ENCODE results near the gene RTBDN. TPM values are rescaled to one million over a fixed set of nuclear protein-coding genes. Genes with fewer than 3 reads are reported as not detected.
A peak's percentile ranks its signal among the peaks of the same experiment; 100 is the strongest.

Gene RTBDN
- total and polyA plus RNA-seq, 10 of the 15 experiments (the other 5 are each of a cell fraction or from before 2014, with no cell fraction given): 0.45 TPM; not detected in 9

DNA sequence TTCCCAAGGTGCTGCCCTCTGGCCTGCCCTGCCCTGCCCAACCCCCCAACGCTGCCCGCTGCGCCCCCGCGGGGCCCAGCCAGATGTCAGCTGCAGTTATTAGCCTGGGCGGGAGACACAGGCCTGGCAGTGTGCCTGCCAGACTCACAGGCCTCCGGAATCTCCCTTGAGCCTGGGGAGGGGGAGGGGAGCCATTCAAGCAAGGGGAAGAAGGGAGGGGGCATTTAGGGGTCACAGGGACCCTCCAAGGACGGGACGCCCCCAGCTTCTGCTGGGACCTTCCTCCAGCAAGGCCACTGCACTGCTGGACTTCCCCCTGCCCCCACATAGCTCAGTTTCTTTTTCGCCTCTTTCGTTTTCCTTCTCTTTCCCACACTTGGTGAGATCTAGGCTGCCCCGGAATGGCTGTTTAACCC lies 45.7 kb downstream of the RTBDN start (continued):
- TF ChIP-seq RAD21 (IDR thresholded peaks at IDR 0.05; ENCODE audit: insufficient read depth, low read depth, low read length) (0 out of 2 replicates have a peak, but pooled peaks have one; percentile 9), STAT3 (IDR thresholded peaks at IDR 0.05; ENCODE audit: low read depth, low read length) (no peak), EP300 (IDR thresholded peaks at IDR 0.05; ENCODE audit: borderline replicate concordance in 1 of 2, control insufficient read depth in 1 of 2, low read depth in 2 of 2, low read length in 2 of 2) (peak; percentile 62 to 88; a peak in 2 of 4 replicates), SIN3A (IDR thresholded peaks at IDR 0.05; ENCODE audit: low read depth, low read length) (0 out of 2 replicates have a peak, but pooled peaks have one; percentile 40), KAT2A (conservative IDR thresholded peaks at IDR 0.05; ENCODE audit: control insufficient read depth, low read depth, low read length) (no peak), BHLHE40 (IDR thresholded peaks at IDR 0.05; ENCODE audit: borderline replicate concordance in 1 of 2, low read depth in 2 of 2, low read length in 1 of 2) (peak; percentile 71 to 82; a peak in 3 of 4 replicates), ATF7 (IDR thresholded peaks at IDR 0.05; ENCODE audit: low read depth) (peak; percentile 61), SREBF1 (IDR thresholded peaks at IDR 0.05; ENCODE audit: low read length) (no peak), ETV6 (conservative IDR thresholded peaks at IDR 0.05 in 1 of 2, IDR thresholded peaks at IDR 0.05 in 1 of 2; ENCODE audit: borderline replicate concordance in 1 of 2, low read depth in 1 of 2) (peak in 1 of 2 experiments; percentile 71; a peak in 2 of 4 replicates), RBBP5 (conservative IDR thresholded peaks at IDR 0.05) (no peak), ZNF384 (IDR thresholded peaks at IDR 0.05; ENCODE audit: borderline replicate concordance, low read depth, low read length) (no peak), MXI1 (IDR thresholded peaks at IDR 0.05; ENCODE audit: low read depth, low read length) (peak; percentile 38; the same call in 1 of the 2 replicates), BACH1 (IDR thresholded peaks at IDR 0.05; ENCODE audit: borderline replicate concordance) (peak; percentile 46; the same call in 1 of the 2 replicates), MTA3 (IDR thresholded peaks at IDR 0.05; ENCODE audit: borderline replicate concordance, low read length) (no peak), BMI1 (IDR thresholded peaks at IDR 0.05; ENCODE audit: borderline replicate concordance) (no peak), NFYB (IDR thresholded peaks at IDR 0.05; ENCODE audit: insufficient read depth, low read depth, low read length) (no peak), YBX1 (IDR thresholded peaks at IDR 0.05) (no peak), RFX5 (IDR thresholded peaks at IDR 0.05; ENCODE audit: low read depth, low read length) (no peak)
- TF ChIP-seq, protein P1, sequence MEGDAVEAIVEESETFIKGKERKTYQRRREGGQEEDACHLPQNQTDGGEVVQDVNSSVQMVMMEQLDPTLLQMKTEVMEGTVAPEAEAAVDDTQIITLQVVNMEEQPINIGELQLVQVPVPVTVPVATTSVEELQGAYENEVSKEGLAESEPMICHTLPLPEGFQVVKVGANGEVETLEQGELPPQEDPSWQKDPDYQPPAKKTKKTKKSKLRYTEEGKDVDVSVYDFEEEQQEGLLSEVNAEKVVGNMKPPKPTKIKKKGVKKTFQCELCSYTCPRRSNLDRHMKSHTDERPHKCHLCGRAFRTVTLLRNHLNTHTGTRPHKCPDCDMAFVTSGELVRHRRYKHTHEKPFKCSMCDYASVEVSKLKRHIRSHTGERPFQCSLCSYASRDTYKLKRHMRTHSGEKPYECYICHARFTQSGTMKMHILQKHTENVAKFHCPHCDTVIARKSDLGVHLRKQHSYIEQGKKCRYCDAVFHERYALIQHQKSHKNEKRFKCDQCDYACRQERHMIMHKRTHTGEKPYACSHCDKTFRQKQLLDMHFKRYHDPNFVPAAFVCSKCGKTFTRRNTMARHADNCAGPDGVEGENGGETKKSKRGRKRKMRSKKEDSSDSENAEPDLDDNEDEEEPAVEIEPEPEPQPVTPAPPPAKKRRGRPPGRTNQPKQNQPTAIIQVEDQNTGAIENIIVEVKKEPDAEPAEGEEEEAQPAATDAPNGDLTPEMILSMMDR (IDR thresholded peaks at IDR 0.05 in 2 of 3, conservative IDR thresholded peaks at IDR 0.05 in 1 of 3; ENCODE audit: control insufficient read depth in 2 of 3, extremely low read depth in 1 of 3, insufficient read depth in 1 of 3, low read depth in 3 of 3, low read length in 3 of 3): no peak
- TF ChIP-seq, protein P2, sequence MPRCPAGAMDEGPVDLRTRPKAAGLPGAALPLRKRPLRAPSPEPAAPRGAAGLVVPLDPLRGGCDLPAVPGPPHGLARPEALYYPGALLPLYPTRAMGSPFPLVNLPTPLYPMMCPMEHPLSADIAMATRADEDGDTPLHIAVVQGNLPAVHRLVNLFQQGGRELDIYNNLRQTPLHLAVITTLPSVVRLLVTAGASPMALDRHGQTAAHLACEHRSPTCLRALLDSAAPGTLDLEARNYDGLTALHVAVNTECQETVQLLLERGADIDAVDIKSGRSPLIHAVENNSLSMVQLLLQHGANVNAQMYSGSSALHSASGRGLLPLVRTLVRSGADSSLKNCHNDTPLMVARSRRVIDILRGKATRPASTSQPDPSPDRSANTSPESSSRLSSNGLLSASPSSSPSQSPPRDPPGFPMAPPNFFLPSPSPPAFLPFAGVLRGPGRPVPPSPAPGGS (IDR thresholded peaks at IDR 0.05; ENCODE audit: borderline replicate concordance, insufficient read depth, low read depth, low read length, poor library complexity, severe bottlenecking): peak; percentile 87
- TF ChIP-seq, protein P3, sequence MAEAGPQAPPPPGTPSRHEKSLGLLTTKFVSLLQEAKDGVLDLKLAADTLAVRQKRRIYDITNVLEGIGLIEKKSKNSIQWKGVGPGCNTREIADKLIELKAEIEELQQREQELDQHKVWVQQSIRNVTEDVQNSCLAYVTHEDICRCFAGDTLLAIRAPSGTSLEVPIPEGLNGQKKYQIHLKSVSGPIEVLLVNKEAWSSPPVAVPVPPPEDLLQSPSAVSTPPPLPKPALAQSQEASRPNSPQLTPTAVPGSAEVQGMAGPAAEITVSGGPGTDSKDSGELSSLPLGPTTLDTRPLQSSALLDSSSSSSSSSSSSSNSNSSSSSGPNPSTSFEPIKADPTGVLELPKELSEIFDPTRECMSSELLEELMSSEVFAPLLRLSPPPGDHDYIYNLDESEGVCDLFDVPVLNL (IDR thresholded peaks at IDR 0.05; ENCODE audit: low read depth, low read length): no peak
- TF ChIP-seq, protein P4, sequence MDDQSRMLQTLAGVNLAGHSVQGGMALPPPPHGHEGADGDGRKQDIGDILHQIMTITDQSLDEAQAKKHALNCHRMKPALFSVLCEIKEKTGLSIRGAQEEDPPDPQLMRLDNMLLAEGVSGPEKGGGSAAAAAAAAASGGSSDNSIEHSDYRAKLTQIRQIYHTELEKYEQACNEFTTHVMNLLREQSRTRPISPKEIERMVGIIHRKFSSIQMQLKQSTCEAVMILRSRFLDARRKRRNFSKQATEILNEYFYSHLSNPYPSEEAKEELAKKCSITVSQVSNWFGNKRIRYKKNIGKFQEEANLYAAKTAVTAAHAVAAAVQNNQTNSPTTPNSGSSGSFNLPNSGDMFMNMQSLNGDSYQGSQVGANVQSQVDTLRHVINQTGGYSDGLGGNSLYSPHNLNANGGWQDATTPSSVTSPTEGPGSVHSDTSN (IDR thresholded peaks at IDR 0.05; ENCODE audit: insufficient replicate concordance, low read depth, low read length): no peak
